Measurements from ENCODE around the gene SUN2.

The SUN2 gene

GRCh38 chr22:38766076-38766777, 10.4 kb upstream of the SUN2 start:
- Mint-ChIP-seq H3K36me3 (ENCODE audit: low read depth) (no peaks in the 10 kb centered on the region), H3K27ac (no peak overlapping the region), H3K4me3 (no peak overlapping the region), H3K9me3 (no peaks in the 10 kb centered on the region), H3K27me3 (no peaks in the 10 kb centered on the region), H3K4me1 (ENCODE audit: low read depth) (no peaks in the 10 kb centered on the region)

DNA sequence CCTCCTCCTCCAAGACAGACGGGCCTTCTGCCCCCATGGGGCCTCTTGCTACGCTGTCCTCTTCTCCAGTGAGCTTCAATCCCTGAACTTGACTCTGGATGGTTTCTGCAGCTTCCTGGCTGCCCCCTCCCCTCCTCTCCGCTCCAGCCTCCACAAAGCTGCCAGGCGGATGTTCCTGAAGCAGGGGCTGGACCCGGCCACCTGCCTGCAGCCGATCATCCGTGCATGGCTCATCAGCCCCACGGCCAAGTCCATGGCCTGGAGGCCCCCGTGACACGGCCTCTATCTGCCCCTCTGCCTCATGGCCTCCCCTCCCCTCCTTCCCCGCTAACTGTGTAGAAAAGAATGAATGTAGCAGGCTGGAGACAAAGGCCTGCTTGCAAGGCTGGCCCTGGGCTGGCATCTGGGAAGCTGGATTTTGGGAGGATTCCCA, 6.8 kb upstream of the SUN2 start:
- no peak overlapping the region for H3K27ac Mint-ChIP-seq
- H3K36me3 Mint-ChIP-seq (ENCODE audit: low read depth) = no peaks in the 10 kb centered on the region
- no peaks in the 10 kb centered on the region for H3K9me3 Mint-ChIP-seq
- H3K4me1 Mint-ChIP-seq (ENCODE audit: low read depth) = peaks cover 23% of the 10 kb centered on the region
- H3K27me3 Mint-ChIP-seq = no peaks in the 10 kb centered on the region
- H3K4me3 Mint-ChIP-seq = no peak overlapping the region

DNA sequence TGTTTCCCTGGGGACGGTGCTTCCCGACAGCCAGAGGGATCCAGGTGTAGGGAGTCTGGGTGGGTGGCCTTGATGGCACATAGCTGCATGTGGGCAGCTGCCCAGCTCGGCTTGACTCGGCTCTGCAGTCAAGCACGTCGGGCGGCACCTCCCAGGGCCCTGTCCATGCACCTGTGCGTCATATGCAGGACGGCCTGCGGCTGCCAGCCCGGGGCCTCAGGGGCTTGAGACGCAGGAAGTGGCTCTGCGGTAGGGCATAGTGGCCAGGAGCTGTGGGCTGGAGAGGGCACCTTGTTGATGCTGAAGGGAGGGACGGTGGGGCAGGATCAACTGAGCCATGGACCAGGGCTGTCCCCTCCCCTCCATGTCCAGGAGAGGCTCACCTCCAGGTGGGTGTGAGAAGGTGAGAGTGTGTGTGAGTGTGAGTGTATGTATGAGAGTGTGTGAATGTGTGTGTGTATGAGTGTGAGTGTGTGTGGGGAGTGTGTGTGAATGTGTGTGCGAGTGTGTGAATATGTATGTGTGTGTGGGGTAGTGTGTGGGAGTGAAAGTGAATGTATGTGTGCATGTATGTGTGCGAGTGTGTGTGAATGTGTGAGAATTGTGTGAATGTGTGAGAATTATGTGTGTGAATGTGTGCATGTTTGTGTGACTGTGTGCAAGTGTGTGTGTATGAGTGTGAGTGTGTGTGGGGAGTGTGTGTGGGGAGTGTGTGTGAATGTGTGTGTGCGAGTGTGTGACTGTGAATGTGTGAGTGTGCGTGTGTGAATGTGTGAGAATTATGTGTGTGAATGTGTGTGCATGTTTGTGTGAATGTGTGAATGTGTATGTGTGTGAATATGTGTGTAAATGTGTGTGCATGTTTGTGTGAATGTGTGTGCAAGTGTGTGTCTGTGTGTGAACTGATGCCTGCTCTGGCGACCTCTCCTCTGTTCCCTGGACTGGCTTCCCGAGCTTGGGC, 5.7 kb upstream of the SUN2 start:
- peaks cover 34% of the 10 kb centered on the region for H3K4me1 Mint-ChIP-seq (ENCODE audit: low read depth)
- H3K27ac Mint-ChIP-seq = no peak overlapping the region
- no peaks in the 10 kb centered on the region for H3K27me3 Mint-ChIP-seq
- no peaks in the 10 kb centered on the region for H3K9me3 Mint-ChIP-seq
- no peak overlapping the region for H3K4me3 Mint-ChIP-seq
- no peaks in the 10 kb centered on the region for H3K36me3 Mint-ChIP-seq (ENCODE audit: low read depth)

DNA sequence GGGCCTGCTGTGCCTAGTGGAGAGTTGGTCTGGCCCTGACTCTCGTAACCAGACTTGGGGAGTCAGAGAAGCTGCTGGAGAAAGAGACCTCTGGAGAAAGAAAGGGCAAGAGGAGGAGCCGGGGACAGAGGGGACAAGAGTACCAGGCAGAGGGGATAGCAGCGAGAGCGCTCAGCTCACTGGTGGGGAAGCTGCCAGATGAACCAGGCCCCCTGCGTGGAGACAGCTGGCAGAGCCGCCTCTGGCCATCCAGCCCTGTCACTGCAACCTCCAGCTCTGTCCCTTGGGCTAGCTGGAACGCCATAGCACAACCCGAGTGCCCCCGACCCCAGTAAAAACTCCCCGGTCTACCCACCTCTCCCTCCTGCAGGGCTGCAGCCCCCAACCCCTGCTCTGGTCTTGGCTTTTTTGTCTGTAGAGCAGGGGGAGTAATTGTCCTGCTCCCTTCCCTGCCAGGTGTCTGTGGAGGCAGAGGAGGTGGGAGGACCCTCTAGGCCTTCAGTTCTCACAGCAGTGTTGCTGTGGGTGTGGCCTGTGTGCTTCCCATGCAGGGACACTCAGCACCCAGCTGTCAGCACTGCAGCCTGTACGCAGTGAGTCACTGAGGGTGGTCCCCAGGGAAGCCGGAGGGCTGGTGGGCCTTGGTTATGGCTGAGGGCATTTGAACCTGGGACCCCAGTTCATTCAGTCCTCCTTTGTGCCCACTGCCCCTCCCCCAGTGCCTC, 4.8 kb upstream of the SUN2 start:
- Mint-ChIP-seq H3K4me3 (no peak overlapping the region), H3K9me3 (no peaks in the 10 kb centered on the region), H3K27me3 (no peaks in the 10 kb centered on the region), H3K4me1 (ENCODE audit: low read depth) (peaks cover 35% of the 10 kb centered on the region), H3K36me3 (ENCODE audit: low read depth) (no peaks in the 10 kb centered on the region), H3K27ac (no peak overlapping the region)

DNA sequence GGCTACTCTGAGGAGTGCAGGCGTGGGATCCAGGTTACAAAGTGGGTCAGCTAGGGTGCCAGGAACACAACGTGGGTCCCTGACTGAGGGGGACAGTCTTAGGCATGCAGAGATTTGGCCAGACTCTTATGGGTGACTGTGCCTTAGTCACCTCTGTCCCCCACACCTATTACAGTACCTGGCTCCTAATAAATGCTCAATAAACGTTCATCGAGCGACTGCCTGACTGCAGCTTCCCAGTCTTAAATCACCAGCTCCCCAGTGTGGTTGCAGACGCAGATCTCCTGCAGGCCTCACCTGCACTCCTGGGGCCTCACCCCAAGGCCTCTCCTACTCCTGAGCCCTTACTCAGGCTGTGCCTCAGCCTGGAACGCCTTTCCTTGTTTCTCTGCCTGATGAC, 3.2 kb upstream of the SUN2 start:
- Mint-ChIP-seq H3K27ac (no peak overlapping the region), H3K27me3 (no peaks in the 10 kb centered on the region), H3K9me3 (no peaks in the 10 kb centered on the region), H3K4me3 (no peak overlapping the region), H3K4me1 (ENCODE audit: low read depth) (peaks cover 42% of the 10 kb centered on the region), H3K36me3 (ENCODE audit: low read depth) (peaks cover 2% of the 10 kb centered on the region)

DNA sequence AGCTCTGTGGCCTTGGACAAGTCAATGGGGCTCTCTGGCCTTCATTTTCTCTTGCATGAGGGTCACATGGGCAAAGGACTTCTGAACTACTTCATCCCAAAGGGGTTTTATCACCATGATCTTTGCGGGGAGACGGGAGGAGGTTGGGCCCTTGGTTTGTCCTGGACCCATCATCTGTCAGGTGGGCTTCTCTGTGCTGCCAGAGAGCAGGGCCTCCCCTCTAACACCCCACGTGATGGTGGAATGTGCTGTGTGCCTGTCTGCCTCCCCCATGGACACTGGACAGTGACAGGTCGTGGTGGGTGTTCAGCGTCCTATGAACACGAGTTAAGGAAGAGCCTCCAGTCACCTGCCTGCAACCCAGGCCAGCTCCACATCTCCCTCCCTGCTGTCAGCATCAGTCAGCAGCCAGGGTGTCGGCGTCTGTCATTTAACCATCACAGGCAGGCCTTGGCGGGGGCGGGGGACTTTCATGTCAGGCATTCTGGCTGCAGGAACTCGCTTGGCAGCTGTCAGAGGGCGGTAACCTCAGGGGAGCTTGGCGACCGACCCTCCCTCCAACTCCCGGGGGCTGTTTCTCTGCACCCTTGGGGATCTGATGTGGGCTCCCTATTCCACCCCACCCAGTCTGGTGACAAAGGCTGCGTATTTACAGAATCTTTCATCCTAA, 2.6 kb upstream of the SUN2 start:
- Mint-ChIP-seq H3K27me3 (no peaks in the 10 kb centered on the region), H3K4me3 (peak overlapping the region; percentile 47), H3K4me1 (ENCODE audit: low read depth) (peaks cover 48% of the 10 kb centered on the region), H3K9me3 (no peaks in the 10 kb centered on the region), H3K27ac (no peak overlapping the region), H3K36me3 (ENCODE audit: low read depth) (peaks cover 8% of the 10 kb centered on the region)

GRCh38 chr22:38757464-38757757, 1.6 kb upstream of the SUN2 start:
- H3K27ac Mint-ChIP-seq = no peak overlapping the region
- peaks cover 58% of the 10 kb centered on the region for H3K4me1 Mint-ChIP-seq (ENCODE audit: low read depth)
- H3K9me3 Mint-ChIP-seq = no peaks in the 10 kb centered on the region
- peak overlapping the region; percentile 87 for H3K4me3 Mint-ChIP-seq
- no peaks in the 10 kb centered on the region for H3K27me3 Mint-ChIP-seq
- H3K36me3 Mint-ChIP-seq (ENCODE audit: low read depth) = peaks cover 16% of the 10 kb centered on the region

- Mint-ChIP-seq H3K27ac (peak overlapping the region; percentile 83), H3K4me1 (ENCODE audit: low read depth) (peaks cover 63% of the 10 kb centered on the region), H3K36me3 (ENCODE audit: low read depth) (peaks cover 21% of the 10 kb centered on the region), H3K9me3 (no peaks in the 10 kb centered on the region), H3K27me3 (no peaks in the 10 kb centered on the region), H3K4me3 (peak overlapping the region; percentile 87)
These were observed 1.1 kb upstream of the SUN2 start for GRCh38 chr22:38756711-38757463.

DNA sequence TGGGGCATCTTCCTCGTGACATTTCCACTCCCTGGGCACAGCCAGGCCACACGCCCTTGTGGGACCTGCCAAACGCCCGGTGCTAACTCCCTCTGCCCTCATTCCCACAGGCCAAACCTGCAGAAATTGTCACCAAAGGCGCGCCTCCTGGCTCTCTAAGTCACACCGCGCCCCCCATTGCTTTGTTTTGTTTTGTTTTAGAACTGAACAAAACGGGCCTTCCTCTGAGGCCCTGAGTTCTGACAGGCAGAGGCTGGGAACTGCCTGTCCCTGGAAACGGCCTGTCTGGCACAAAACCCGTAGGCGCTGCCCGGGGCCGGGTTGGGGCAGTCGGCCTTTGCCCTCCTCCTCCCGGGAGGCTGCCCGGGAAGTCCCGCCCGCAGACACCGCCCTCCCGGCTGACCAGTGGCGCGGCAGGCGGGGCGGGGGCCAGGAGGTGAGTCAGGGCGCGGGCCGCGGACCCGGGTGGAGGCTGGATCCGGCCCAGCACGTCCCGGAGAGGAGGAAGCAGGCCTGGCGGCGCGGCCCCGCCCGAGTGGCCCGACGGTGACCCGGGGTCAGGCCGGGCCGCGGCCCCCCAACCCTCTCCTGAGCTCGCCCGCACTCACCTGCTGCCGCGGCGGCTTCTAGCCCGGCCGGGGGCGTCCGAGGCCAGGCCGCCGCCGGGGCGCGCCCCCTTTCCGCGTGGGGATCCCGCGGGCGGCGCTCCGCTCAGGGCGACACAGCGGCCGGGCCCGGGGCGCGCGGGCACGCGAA, 465 bp downstream of the SUN2 start:
- Mint-ChIP-seq H3K36me3 (ENCODE audit: low read depth) (peaks cover 31% of the 10 kb centered on the region), H3K4me1 (ENCODE audit: low read depth) (peaks cover 76% of the 10 kb centered on the region), H3K27me3 (no peaks in the 10 kb centered on the region), H3K9me3 (no peaks in the 10 kb centered on the region), H3K4me3 (peak overlapping the region; percentile 93), H3K27ac (peak overlapping the region; percentile 90)

DNA sequence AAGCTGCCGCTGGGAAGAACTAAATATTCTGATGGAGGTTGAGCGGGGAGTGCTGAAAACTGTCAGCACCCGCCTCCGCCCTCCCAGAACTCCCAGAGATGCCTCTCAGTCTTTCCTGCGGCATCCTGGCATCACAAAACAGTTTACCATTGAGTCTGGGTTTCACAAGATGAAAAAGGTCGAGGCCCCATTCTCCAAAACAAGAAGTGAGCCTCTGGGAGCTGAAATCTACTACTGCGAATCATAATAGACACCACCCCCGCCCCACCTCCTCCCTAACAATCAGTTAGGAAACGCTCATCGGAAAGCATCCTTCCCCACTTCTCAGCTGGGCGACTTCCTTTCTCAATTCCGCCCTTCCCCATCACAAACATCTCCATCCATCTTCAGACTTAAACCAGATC, 1.0 kb downstream of the SUN2 start:
- Mint-ChIP-seq H3K36me3 (ENCODE audit: low read depth) (peaks cover 37% of the 10 kb centered on the region), H3K27me3 (no peaks in the 10 kb centered on the region), H3K9me3 (no peaks in the 10 kb centered on the region), H3K4me1 (ENCODE audit: low read depth) (peaks cover 79% of the 10 kb centered on the region), H3K27ac (peak overlapping the region; percentile 90), H3K4me3 (peak overlapping the region; percentile 93)

DNA sequence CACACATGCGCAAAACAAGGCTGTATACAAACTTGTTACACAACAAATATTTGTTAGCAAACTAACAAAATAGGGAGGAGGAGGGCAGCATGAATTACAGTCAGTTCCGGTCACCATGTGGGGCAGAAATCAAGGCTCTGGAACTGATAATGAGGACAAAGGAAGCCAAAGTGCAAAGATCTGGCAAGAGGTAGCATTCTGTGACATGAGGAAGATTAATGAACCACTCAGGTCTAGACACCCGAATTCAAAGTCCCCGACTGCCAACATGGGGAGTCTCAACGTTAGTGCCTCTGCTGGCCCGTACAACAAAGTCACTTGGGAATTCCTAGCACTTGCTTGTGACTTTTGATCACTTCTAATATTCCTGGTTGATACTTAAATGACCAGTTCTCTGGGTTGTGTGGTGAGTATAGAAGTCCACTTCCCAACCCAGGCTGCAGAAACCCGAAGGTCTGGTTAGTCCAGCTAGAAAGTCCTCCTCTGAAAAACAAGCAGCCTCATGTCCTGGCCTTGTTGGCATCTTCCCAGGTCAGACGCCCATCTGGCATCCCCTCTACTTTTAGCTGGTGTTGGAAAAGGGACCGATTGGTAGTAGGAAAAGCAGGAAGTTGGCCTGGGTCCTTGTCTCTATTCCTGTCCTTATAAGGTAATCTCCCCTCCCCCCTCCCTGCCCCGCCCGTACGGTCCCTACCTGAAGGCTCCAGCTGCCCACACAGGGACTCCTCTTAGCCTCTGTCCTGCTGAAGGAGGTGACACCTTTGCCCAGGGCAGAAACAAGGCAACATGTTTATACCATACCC, 1.6 kb downstream of the SUN2 start:
- Mint-ChIP-seq H3K27ac (peak overlapping the region; percentile 99), H3K4me3 (peak overlapping the region; percentile 93), H3K9me3 (no peaks in the 10 kb centered on the region), H3K27me3 (no peaks in the 10 kb centered on the region), H3K36me3 (ENCODE audit: low read depth) (peaks cover 43% of the 10 kb centered on the region), H3K4me1 (ENCODE audit: low read depth) (peaks cover 82% of the 10 kb centered on the region)

DNA sequence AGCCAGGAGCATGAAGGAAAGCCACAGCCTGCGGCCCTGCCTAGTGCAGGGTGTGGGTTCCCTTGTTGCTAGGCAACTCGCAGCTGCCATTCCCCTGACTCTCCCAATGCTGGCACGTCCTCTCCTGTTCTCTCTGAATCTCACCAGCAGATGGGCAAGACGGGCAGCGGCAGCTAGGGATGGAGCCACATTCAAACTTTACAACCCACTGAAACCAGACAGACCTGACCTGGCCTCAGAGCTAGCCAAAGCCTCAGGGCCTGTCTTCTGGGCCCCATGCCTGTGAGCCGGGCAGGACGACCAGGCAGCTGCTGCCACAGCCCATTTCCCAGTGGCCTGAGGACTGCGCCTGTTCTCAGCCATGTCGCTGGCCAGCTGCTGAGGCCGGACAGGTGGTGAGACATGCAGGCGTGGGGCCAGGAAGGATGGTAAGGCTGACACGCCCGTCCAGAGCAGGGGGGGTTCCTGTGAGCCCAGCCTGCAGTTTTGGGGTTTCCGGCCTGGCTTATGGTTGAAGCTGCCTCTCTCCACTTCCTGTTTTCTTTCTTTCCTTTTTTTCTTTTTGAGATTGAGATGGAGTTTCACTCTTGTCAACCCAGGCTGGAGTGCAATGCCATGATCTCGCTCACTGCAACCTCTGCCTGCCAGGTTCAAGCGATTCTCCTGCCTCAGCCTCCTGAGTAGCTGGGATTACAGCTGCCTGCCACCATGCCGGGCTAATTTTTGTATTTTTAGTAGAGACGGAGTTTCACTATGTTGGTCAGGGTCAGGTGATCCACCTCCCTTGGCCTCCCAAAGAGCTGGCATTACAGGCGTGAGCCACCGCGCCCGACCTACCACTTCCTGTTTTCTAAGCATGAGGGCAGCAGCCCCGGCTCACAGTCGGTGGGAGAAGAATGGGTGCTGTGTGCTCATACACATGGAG, 4.1 kb downstream of the SUN2 start:
- Mint-ChIP-seq H3K4me1 (ENCODE audit: low read depth) (peaks cover 65% of the 10 kb centered on the region), H3K27ac (peak overlapping the region; percentile 99), H3K9me3 (no peaks in the 10 kb centered on the region), H3K4me3 (peak overlapping the region; percentile 93), H3K36me3 (ENCODE audit: low read depth) (peaks cover 54% of the 10 kb centered on the region), H3K27me3 (no peaks in the 10 kb centered on the region)
